Activated CD4-positive, alpha-beta memory T cell treated with anti-CD3 and anti-CD28 coated beads, Interleukin-2, amount 10 ng/mL, durations not matched to agents 7 days and 5 days (primary cell): ENCODE measurements around the gene ZNF24. TPM values are rescaled to one million over a fixed set of nuclear protein-coding genes. Genes with fewer than 3 reads are reported as not detected.

Source experiments
- CTCF ChIA-PET: fragments of 350-600 bp; sonication (Branson Sonifier 250); formaldehyde crosslinking; loops from one replicate; lab custom pipeline; 2021; ENCODE audit warnings: antibody characterized with exemption, inconsistent platforms; lab: Charles Lee
- POLR2A ChIA-PET: fragments of 350-600 bp; sonication (Branson Sonifier 250); formaldehyde crosslinking; loops from one replicate; lab custom pipeline; 2021; ENCODE audit warnings: antibody characterized with exemption; lab: Charles Lee
- DNase-seq: peaks from one replicate; pipeline ENCODE4 v3.0.0-alpha.2; 2020
- H3K27ac Mint-ChIP-seq: one replicate; pipeline ENCODE4 v1.8.0; 2021; ENCODE audit warnings: mild to moderate bottlenecking, mixed read lengths
- H3K27me3 Mint-ChIP-seq: one replicate; pipeline ENCODE4 v1.8.0; 2021; ENCODE audit warnings: mixed read lengths
- H3K36me3 Mint-ChIP-seq: one replicate; pipeline ENCODE4 v1.8.0; 2021; ENCODE audit warnings: low read depth, mixed read lengths
- H3K4me1 Mint-ChIP-seq: one replicate; pipeline ENCODE4 v1.8.0; 2021; ENCODE audit warnings: mixed read lengths
- H3K4me3 Mint-ChIP-seq: one replicate; pipeline ENCODE4 v1.8.0; 2021; ENCODE audit warnings: mild to moderate bottlenecking, mixed read lengths
- H3K9me3 Mint-ChIP-seq: one replicate; pipeline ENCODE4 v1.8.0; 2021; ENCODE audit warnings: mixed read lengths
- total RNA-seq, 2 experiments: library from RNA; stranded (reverse); gene quantifications; one replicate each; pipeline ENCODE4 v1.2.3, GENCODE V29; 2021

The ZNF24 gene
- total RNA-seq, 2 experiments from 2014 or later, result 53.9 to 55.2 TPM

- POLR2A ChIA-PET, result no interaction called here
- H3K36me3 Mint-ChIP-seq, result peaks cover 65% of the 10 kb centered on the region
- no peak overlapping the region for H3K4me3 Mint-ChIP-seq
- H3K4me1 Mint-ChIP-seq, result peaks cover 24% of the 10 kb centered on the region
- DNase-seq, result no peak
- H3K27me3 Mint-ChIP-seq, result no peaks in the 10 kb centered on the region
- CTCF ChIA-PET, result no interaction called here
- no peak overlapping the region for H3K27ac Mint-ChIP-seq
- H3K9me3 Mint-ChIP-seq, result peaks cover 46% of the 10 kb centered on the region
These were observed 60.1 kb downstream of the ZNF24 start for GRCh38 chr18:35283923-35284794.

- H3K27ac Mint-ChIP-seq, result no peak overlapping the region
- no peak for DNase-seq
- H3K27me3 Mint-ChIP-seq, result no peaks in the 10 kb centered on the region
- peaks cover 22% of the 10 kb centered on the region for H3K4me1 Mint-ChIP-seq
- CTCF ChIA-PET, result no interaction called here
- no peak overlapping the region for H3K4me3 Mint-ChIP-seq
- POLR2A ChIA-PET, result no interaction called here
- H3K36me3 Mint-ChIP-seq, result peaks cover 63% of the 10 kb centered on the region
- peaks cover 48% of the 10 kb centered on the region for H3K9me3 Mint-ChIP-seq
These were observed 61.9 kb downstream of the ZNF24 start for GRCh38 chr18:35282353-35282752.

Other genes starting within 250 kb of the ZNF24 start
- gene ZNF397, start 103.4 kb downstream of the ZNF24 start, total RNA-seq, result 10 to 100 TPM; 14.4 to 16.1 TPM
- gene ZSCAN30, start 54.2 kb downstream of the ZNF24 start, total RNA-seq, result 10 to 100 TPM; 14.6 to 19.2 TPM
- 1 to 10 TPM in 1 of 2 experiments, under 1 TPM in 1; 0.95 to 1.7 TPM for gene ZNF396, start 32.9 kb upstream of the ZNF24 start, total RNA-seq
- gene INO80C, start 153.5 kb upstream of the ZNF24 start, total RNA-seq, result 10 to 100 TPM; 18.4 to 18.8 TPM
- gene GALNT1, start 237.3 kb upstream of the ZNF24 start, total RNA-seq, result 10 to 100 TPM; 44.0 to 47.3 TPM